Heart left ventricle (tissue), 13 donors: ENCODE data around the gene FKBP2.

ENCODE experiments used
- POLR2A ChIP-seq, 2 donors: fragments of 450-650 bp; IDR thresholded peaks; one replicate each; pipeline ENCODE4 v1.6.1; 2017; ENCODE audit warnings: antibody characterized with exemption in 2 of 2, mild to moderate bottlenecking in 2 of 2, moderate library complexity in 2 of 2
- TF ChIP-seq, protein P1 (sequence below), 12 donors: fragments of 200-600 bp; sonication (generic) in 4 of 12; IDR thresholded peaks; one replicate each; pipeline versions ENCODE4 v1.5.0 to v1.8.0; 2018 to 2022; ENCODE audit warnings: antibody characterized with exemption in 12 of 12, mild to moderate bottlenecking in 5 of 12
- donor health status: ischemic (EF 13 %, LVEDD 7.1; RV severe dilation, severe dysfunction).
- donor health status: DM: no; HTN: yes; CAD: no.
- donor health status: DM: no; HTN: no; CAD: no.
- donor health status: ischemic (EF 25% LVEDD 6.9; RV normal size, moderate dysfunction).
- donor health status: ischemic (EF 25% LVEDD 5.7; RV mildly dilated, moderate dysfunction).
- donor health status: ischemic (EF 35%, LVEDD 5.7; RV mildly dilated, moderate dysfunction).
- donor health status: nonischemic (EF 11% LVEDD 7.7; RV severe dilation, severe dysfunction).
- donor health status: DM: yes; HTN: yes; CAD: no.
- donor health status: PGD.
- donor health status: ischemic (EF 29% LVEDD 5.4; RV normal size, mild dysfunction).
- donor health status: nonischemic (EF 23%, LVEDD 6.1; RV moderate dilation, normal function).

- TF ChIP-seq, protein P1, sequence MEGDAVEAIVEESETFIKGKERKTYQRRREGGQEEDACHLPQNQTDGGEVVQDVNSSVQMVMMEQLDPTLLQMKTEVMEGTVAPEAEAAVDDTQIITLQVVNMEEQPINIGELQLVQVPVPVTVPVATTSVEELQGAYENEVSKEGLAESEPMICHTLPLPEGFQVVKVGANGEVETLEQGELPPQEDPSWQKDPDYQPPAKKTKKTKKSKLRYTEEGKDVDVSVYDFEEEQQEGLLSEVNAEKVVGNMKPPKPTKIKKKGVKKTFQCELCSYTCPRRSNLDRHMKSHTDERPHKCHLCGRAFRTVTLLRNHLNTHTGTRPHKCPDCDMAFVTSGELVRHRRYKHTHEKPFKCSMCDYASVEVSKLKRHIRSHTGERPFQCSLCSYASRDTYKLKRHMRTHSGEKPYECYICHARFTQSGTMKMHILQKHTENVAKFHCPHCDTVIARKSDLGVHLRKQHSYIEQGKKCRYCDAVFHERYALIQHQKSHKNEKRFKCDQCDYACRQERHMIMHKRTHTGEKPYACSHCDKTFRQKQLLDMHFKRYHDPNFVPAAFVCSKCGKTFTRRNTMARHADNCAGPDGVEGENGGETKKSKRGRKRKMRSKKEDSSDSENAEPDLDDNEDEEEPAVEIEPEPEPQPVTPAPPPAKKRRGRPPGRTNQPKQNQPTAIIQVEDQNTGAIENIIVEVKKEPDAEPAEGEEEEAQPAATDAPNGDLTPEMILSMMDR (IDR thresholded peaks at IDR 0.05) = no peak
- no peak for TF ChIP-seq POLR2A (IDR thresholded peaks at IDR 0.05)
Measured at GRCh38 chr11:64253481-64253880, 12.6 kb downstream of the FKBP2 start.
